ENCODE results near the gene WDFY2.

The WDFY2 gene

DNA sequence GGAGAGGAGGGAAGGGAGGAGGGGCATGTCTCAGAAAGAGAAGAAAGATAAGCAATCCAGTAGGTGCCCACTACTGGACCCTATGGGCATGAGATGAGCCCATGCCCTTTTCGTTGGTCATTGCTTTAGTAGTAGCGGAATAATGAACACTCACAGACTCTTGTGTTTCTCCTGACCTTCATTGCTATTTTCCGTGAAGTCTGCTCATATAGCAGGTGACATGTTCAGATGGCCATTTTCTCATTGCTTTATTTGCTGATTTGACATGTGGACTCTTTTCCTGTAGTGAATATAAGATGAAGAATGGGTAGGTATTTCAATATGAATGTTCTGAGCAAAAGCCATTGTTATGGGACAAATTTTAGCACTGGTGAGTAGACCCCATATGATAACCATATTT lies 16.4 kb downstream of the WDFY2 start:
- in situ Hi-C loops (cut with MboI; ENCODE audit: low sequenced_read_pairs) = no loop called here

DNA sequence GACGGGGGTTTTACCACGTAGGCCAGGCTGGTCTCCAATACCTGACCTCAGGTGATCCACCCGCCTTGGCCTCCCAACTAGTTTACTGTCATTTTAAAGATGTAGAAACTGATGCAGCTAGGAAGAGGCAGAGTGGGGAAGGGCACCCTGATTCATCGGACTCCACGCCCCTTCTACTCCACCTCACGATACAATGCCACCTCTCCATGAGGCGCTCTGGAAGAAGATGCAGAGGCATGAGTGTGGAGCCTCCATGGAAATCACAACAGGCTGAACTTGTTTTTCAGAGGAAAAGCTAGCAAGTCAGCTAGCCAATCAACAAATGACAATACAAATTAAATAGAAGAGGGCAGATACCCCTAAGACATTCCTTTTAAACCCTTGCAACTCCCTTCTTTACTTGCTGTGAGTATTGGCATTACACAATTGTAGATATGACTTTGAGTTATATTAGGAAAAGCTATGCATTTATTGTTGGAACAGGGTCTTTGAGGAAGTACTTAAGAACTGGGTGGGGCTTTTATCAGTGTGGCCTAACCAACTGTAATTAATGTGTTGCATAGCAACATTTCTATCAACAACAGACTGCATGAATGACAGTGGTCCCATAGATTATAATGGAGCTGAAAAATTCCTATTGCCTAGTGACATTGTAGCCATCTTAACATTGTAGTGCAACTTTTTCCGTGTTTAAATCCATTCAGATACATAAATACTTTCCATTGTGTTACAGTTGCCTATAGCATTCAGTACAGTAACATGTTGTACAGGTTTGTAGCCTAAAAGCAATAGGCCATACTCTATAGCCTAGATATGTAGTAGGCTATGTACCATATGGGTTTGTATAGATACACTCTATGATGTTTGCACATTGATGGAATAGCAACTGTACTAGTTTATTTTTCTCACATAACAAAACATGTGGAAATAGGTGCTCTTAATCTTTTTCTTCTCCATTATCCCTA lies 17.6 kb downstream of the WDFY2 start:
- in situ Hi-C loops (cut with MboI; ENCODE audit: low sequenced_read_pairs) = no loop called here

DNA sequence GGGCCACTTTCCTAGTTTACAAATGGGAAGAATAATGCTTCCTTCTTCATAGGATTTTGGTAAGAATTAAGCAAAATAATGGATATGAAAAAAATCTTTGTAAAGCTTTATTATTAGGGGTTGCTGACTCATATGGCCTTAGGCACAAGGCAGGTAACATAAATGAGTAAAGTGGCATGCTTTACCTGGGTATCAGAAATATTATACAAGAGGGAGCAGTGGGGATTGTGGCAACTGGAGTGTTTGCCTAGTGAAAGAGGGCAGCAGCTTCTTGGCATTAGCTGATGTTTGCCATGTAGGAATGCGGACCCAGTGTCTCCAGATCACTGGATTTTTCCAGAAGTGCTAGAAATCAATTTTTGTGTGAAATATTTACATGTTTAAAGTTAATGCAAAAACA lies 19.5 kb downstream of the WDFY2 start:
- in situ Hi-C loops (cut with MboI; ENCODE audit: low sequenced_read_pairs) = no loop called here

DNA sequence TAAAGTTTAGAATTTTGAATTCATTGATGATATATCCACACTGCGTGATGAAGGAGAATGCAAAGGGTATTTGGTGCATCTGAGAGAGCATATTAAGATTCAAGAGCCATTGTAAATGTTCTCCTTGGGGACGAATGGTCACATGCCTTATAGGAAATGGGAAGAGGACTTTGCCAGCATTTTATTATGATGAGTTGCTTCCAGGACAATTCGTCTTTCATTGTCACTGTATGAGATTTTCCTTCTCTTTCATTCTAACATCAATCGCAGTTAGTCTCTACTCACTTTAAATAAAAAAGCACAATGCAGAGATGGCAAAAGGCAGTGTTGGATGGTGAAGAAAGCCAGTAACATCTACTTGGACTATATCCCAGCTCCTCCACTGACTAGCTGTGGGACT lies 21.4 kb downstream of the WDFY2 start:
- in situ Hi-C loops (cut with MboI; ENCODE audit: low sequenced_read_pairs) = no loop called here

DNA sequence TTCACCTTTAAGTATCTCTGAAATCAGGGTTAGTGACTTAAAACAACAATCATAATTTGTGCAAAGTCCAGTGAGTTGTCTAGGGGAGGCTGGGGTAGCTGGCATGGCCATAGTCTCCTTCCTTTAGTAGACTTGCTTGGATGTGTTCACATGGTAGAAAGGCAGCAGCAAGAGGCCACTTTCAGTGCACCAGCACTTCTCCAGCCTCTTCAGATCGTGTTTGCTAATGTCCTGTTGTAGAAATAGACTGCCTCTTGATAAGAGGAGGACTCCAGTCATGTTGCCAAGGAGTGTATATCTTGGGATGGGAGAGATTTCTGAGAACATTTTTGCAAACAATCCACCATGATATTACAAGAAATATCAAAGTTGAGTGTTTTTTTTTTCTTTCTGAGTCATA lies 22.9 kb downstream of the WDFY2 start:
- in situ Hi-C loops (cut with MboI; ENCODE audit: low sequenced_read_pairs) = no loop called here

- in situ Hi-C loops (cut with MboI; ENCODE audit: low sequenced_read_pairs) = no loop called here
These were observed 24.7 kb downstream of the WDFY2 start for GRCh38 chr13:51608857-51609406.

- in situ Hi-C loops (cut with MboI; ENCODE audit: low sequenced_read_pairs) = no loop called here
These were observed 28.6 kb downstream of the WDFY2 start for GRCh38 chr13:51612867-51613266.

DNA sequence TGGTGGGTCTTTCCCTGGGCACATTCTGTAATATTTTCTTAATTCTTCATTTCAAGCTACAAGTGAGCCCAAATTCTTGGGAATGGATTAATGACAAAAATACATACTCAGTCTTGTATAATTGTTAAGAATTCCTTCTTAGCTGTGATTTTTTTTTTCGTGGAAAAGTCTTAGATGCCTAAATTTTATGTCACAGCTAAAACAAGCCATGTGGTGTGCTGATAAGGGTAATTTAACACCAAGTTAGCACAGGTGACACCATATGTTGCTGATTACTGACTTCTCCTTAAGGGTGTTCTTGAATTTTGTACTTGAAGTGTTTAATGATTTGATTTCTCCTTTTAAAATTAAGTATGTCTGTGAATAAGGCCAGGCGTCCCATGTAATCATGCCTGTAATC lies 29.3 kb downstream of the WDFY2 start:
- in situ Hi-C loops (cut with MboI; ENCODE audit: low sequenced_read_pairs) = no loop called here

- in situ Hi-C loops (cut with MboI; ENCODE audit: low sequenced_read_pairs) = no loop called here
These were observed 30.1 kb downstream of the WDFY2 start for GRCh38 chr13:51614350-51614786.

DNA sequence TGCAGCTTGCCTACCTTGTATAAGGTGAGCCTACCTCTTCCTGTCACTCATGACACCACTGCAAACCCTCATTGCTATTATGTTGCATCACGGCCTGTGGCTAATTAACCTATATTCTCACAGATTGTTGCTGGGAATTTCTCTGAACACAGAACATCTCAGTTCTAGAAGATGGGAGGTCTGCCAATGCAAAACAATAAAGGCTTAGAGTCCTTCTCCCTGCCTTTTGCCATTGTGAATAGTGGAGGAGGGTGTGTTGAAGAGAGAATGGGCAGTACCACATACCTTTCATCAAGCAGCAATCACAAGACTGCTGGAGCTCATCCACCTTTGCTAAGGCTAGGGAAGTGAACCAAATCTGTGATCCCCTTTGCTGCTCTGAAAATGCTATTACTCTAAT lies 34.4 kb downstream of the WDFY2 start:
- in situ Hi-C loops (cut with MboI; ENCODE audit: low sequenced_read_pairs) = no loop called here

DNA sequence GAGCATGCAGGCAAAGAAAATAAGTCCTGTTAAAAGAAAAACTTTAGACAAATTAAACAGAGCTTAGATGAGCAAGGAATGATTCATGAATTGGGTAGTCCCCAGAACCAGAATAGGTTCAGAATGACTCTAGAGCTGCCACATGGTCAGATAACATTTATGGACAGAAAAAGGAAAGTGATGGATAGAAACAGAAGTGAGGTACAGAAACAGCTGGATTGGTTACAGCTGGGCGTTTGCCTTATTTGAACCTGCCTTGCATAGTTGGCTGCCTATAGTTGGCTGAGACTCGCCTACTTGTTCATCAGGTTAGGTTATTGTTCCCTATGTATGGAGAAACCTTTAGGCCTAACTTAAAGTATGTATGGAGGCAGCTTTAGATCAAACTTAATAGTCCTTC lies 35.4 kb downstream of the WDFY2 start:
- in situ Hi-C loops (cut with MboI; ENCODE audit: low sequenced_read_pairs) = no loop called here

GRCh38 chr13:51620165-51620983 lies 36.1 kb downstream of the WDFY2 start:
- in situ Hi-C loops (cut with MboI; ENCODE audit: low sequenced_read_pairs) = no loop called here

GRCh38 chr13:51621602-51622001 lies 37.3 kb downstream of the WDFY2 start:
- in situ Hi-C loops (cut with MboI; ENCODE audit: low sequenced_read_pairs) = no loop called here

DNA sequence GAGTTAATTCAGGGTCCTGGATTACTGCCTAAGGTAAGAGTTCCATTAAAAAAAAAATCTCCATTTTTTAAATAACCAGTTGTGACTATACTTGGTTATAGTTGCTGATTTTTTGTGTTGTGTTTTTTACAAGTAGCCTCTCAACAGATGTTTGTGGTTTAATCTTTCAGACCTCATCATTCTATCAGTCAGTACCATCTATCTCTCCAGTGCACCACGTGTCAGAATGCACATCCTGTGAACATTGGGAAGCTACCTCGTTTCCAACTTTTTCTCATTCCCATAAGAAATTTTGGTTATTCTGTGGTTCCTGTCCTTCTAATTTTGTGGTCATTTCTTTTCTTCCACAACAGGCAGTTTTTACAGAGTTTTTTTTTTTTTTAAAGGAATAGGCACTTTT lies 39.2 kb downstream of the WDFY2 start:
- in situ Hi-C loops (cut with MboI; ENCODE audit: low sequenced_read_pairs) = no loop called here

GRCh38 chr13:51624207-51624606 lies 39.9 kb downstream of the WDFY2 start:
- in situ Hi-C loops (cut with MboI; ENCODE audit: low sequenced_read_pairs) = no loop called here

DNA sequence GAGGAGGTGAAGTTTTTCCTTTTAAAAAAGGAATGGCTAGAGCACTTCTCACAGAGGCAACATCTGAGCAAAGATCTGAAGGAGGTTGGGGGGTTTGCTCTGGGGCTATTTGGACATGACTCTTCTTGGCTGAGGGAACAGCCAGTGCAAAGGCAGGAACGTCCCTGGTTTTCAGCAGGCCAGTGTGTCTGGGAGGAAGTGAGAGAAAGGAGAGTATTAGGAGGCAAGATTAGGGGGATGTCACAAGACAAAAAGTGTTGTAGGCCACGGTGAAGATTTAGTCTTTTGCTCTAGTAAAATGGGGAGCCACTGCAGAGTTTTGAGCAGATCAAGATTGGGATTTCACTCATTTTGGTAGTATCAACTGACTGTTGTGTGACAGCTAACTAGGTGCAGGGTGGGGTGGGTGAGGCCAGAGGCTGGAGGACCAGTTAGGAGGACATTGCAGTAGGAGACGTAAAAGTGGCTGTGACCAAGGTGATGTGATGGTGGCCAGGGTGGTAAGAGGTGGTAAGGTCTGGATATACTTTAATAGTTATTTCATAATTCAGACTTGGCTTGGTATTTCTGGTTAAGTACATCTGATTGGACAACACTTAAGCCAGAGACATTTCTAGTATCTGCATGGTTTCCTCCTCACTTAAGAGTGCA lies 40.6 kb downstream of the WDFY2 start:
- in situ Hi-C loops (cut with MboI; ENCODE audit: low sequenced_read_pairs) = no loop called here

GRCh38 chr13:51625555-51626345 lies 41.5 kb downstream of the WDFY2 start:
- in situ Hi-C loops (cut with MboI; ENCODE audit: low sequenced_read_pairs) = no loop called here

DNA sequence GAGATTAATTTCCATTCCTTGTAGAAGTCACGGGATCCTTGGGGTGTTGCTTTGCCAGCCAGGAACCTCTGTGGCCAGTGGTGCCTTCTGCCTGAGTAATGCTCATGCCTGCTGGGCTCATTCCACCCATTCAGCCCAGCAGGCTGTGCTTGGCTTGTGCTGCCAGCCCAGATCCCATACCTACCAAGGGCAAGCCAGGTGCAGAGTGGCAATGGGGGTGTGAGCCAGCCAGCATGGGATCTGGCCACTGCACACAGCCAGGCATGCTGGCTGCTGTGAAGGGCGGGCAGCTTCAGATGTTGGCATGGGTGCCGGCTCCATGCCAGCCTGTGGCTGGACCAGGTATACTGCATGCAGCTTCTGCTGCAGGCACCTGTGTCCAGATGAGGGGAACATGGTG lies 42.5 kb downstream of the WDFY2 start:
- in situ Hi-C loops (cut with MboI; ENCODE audit: low sequenced_read_pairs) = no loop called here

- in situ Hi-C loops (cut with MboI; ENCODE audit: low sequenced_read_pairs) = no loop called here
These were observed 44.0 kb downstream of the WDFY2 start for GRCh38 chr13:51628059-51628852.
